Mesenchymal stem cell (in vitro differentiated cells and primary cell): ENCODE measurements around the gene RPUSD2.

Experiments used
- DNase-seq: peaks from one replicate; pipeline ENCODE4 v3.0.0-alpha.2; 2013
- H2AFZ ChIP-seq: one replicate; pipeline ENCODE4 v1.6.1; 2013; ENCODE audit warnings: low read depth, mild to moderate bottlenecking, control low read depth, inconsistent platforms, low read length, moderate library complexity
- H2AK5ac ChIP-seq: 2 replicates; pipeline ENCODE4 v1.6.1; 2013; ENCODE audit warnings: low read length, moderate library complexity, mild to moderate bottlenecking, inconsistent platforms; ENCODE audit not compliant: severe bottlenecking
- H2BK120ac ChIP-seq: one replicate; pipeline ENCODE4 v1.6.1; 2013; ENCODE audit warnings: low read depth, mild to moderate bottlenecking, inconsistent platforms, low read length, moderate library complexity
- H2BK12ac ChIP-seq, 2 experiments: one replicate each; pipeline ENCODE4 v1.6.1; 2013; ENCODE audit warnings: inconsistent platforms in 2 of 2, low read length in 2 of 2, mild to moderate bottlenecking in 2 of 2, moderate library complexity in 2 of 2, control low read depth in 1 of 2
- H2BK15ac ChIP-seq: one replicate; pipeline ENCODE4 v1.6.1; 2013; ENCODE audit warnings: mild to moderate bottlenecking, low read depth, inconsistent platforms; ENCODE audit not compliant: poor library complexity, severe bottlenecking
- H2BK5ac ChIP-seq: 2 replicates; pipeline ENCODE4 v1.6.1; 2013; ENCODE audit warnings: low read depth, mild to moderate bottlenecking, low read length, control low read depth, inconsistent platforms; ENCODE audit not compliant: poor library complexity, severe bottlenecking
- H3K14ac ChIP-seq, 2 experiments: one replicate each; pipeline ENCODE4 v1.6.1; 2013; ENCODE audit warnings: inconsistent platforms in 2 of 2, low read length in 2 of 2, control low read depth in 1 of 2, mild to moderate bottlenecking in 1 of 2, moderate library complexity in 1 of 2
- H3K18ac ChIP-seq, 2 experiments: one replicate each; pipeline ENCODE4 v1.6.1; 2013; ENCODE audit warnings: inconsistent platforms in 2 of 2, low read length in 2 of 2, control low read depth in 1 of 2, low read depth in 1 of 2, mild to moderate bottlenecking in 1 of 2
- H3K23ac ChIP-seq, 2 experiments: one replicate each; pipeline ENCODE4 v1.6.1; 2013; ENCODE audit warnings: inconsistent platforms in 2 of 2, low read length in 2 of 2, mild to moderate bottlenecking in 2 of 2, moderate library complexity in 2 of 2, control low read depth in 1 of 2
- H3K27ac ChIP-seq: 2 replicates; pipeline ENCODE4 v1.5.1; 2013; ENCODE audit warnings: mild to moderate bottlenecking, moderate library complexity, low read length, control low read depth, inconsistent platforms; ENCODE audit not compliant: poor library complexity, severe bottlenecking
- H3K27me3 ChIP-seq, 2 experiments: 2 replicates each; pipeline versions ENCODE4 v1.6.1 to v1.7.0; 2013; ENCODE audit warnings: low read length in 2 of 2, mild to moderate bottlenecking in 2 of 2, moderate library complexity in 2 of 2, control low read depth in 1 of 2, inconsistent platforms in 1 of 2; ENCODE audit not compliant: control insufficient read depth in 1 of 2, insufficient read depth in 1 of 2
- H3K36me3 ChIP-seq, 2 experiments: 2 replicates each; pipeline versions ENCODE4 v1.6.1 to v1.7.0; 2013; ENCODE audit warnings: low read length in 2 of 2, control low read depth in 1 of 2, inconsistent platforms in 1 of 2, low read depth in 1 of 2, mild to moderate bottlenecking in 1 of 2; ENCODE audit not compliant: insufficient read depth in 2 of 2, control insufficient read depth in 1 of 2
- H3K4ac ChIP-seq, 2 experiments: one replicate each; pipeline ENCODE4 v1.6.1; 2013; ENCODE audit warnings: inconsistent platforms in 2 of 2, low read length in 2 of 2, mild to moderate bottlenecking in 2 of 2, moderate library complexity in 2 of 2, control low read depth in 1 of 2, low read depth in 1 of 2
- H3K4me1 ChIP-seq: 2 replicates; pipeline ENCODE4 v1.6.1; 2013; ENCODE audit warnings: low read depth, low read length, control low read depth; ENCODE audit not compliant: control insufficient read depth, insufficient read depth
- H3K4me2 ChIP-seq: 2 replicates; pipeline ENCODE4 v1.6.1; 2013; ENCODE audit warnings: low read length, mild to moderate bottlenecking, inconsistent platforms; ENCODE audit not compliant: poor library complexity, severe bottlenecking
- H3K4me3 ChIP-seq, 2 experiments: 2 replicates each; pipeline versions ENCODE4 v1.5.1 to v1.7.0; 2013; ENCODE audit warnings: low read length in 2 of 2, mild to moderate bottlenecking in 2 of 2, control low read depth in 1 of 2, low read depth in 1 of 2; ENCODE audit not compliant: insufficient read depth in 1 of 2
- H3K79me1 ChIP-seq: replicated peaks from 2 replicates; pipeline ENCODE4 v1.6.1; 2013; ENCODE audit warnings: mild to moderate bottlenecking, control low read depth, low read length, inconsistent platforms; ENCODE audit not compliant: poor library complexity, severe bottlenecking
- H3K9ac ChIP-seq: 2 replicates; pipeline ENCODE4 v1.7.0; 2013; ENCODE audit warnings: mild to moderate bottlenecking, low read length, moderate library complexity
- H3K9me3 ChIP-seq: 2 replicates; pipeline ENCODE4 v1.7.0; 2013; ENCODE audit warnings: mild to moderate bottlenecking, low read length; ENCODE audit not compliant: control insufficient read depth
- H4K8ac ChIP-seq: one replicate; pipeline ENCODE4 v1.6.1; 2013; ENCODE audit warnings: inconsistent platforms, mild to moderate bottlenecking, low read length, moderate library complexity
- H4K91ac ChIP-seq: one replicate; pipeline ENCODE4 v1.6.1; 2013; ENCODE audit warnings: mild to moderate bottlenecking, low read length, inconsistent platforms
- WGBS: methylation state at CpG from one replicate; pipeline ENCODE4 v1.1.7; 2013; ENCODE audit warnings: mixed read lengths; 5-methylcytosine and 5-hydroxymethylcytosine counted together

RPUSD2 gene

DNA sequence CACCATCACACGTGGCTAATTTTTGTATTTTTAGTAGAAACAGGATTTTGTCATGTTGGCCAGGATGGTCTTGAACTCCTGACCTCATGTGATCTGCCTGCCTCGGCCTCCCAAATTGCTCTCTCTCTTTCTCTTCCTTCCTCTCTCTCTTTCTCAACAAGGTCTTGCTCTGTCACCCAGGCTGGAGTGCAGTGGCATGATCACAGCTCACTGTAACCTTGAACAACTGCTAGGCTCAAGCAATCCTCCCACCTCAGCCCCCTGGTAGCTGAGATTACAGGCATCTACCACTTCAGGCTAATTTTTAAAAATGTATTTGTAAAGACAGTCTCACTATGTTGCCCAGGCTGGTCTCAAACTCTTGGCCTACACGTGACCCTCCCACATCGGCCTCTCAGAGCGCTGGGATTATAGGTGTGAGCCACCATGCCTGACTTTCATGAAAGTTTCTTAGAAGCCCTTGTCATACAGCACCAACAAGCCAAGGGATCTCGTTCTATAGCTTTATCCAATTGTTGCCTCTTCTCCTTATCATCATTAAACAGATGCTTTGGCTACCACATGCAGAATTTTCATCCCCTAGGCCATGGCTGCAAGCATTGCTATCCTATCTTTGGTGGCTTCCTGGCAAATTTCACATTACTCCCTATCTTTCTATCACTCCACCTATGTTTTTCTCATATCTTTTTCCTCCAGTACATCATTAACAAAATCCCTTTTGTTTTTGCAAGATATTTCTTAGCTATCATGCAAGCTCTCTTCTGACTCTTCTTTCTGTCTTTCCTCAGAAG, 10.0 kb upstream of the RPUSD2 start:
- DNase-seq: no peak
- no peak overlapping the region for H3K23ac ChIP-seq

DNA sequence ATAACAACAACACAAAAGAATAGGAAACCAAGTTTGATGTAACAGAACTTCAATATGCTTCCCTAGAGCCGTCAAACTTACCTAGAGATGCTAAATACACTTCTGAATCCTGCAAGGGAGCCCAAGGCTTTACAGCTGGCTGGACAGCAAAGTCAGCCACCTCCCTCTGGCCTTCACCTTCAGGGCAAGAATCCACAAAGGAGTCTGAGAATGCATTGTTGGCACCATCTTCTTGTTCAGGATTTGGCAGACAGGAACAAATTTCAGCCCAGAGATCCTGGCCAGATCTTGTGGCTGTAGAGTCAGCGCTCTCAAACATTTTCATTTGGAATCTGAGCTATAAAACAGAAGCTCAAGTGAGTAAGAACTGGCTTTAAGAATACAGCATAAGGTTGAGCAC, 6.4 kb upstream of the RPUSD2 start:
- Histone ChIP-seq H2BK5ac (no peak overlapping the region), H2BK15ac (no peak overlapping the region), H3K79me1 (peaks cover 19% of the 10 kb centered on the region), H3K4me2 (no peak overlapping the region), H4K91ac (no peak overlapping the region), H2BK12ac (no peak overlapping the region), H3K18ac (no peak overlapping the region), H3K14ac (no peak overlapping the region), H3K36me3 (peaks cover 3 to 11% of the 10 kb centered on the region in 2 experiments), H3K4me3 (no peak overlapping the region), H2AFZ (no peak overlapping the region), H3K9me3 (no peaks in the 10 kb centered on the region), H3K4ac (no peak overlapping the region), H3K9ac (no peak overlapping the region), H2BK120ac (no peak overlapping the region), H3K4me1 (no peaks in the 10 kb centered on the region), H3K27ac (no peak overlapping the region), H4K8ac (no peak overlapping the region), H3K27me3 (no peaks in the 10 kb centered on the region), H3K23ac (no peak overlapping the region), H2AK5ac (no peak overlapping the region)
- 96% methylated on average over 2 of the region's 2 CpGs for WGBS
- DNase-seq: no peak

More for the DNA sequence above, 10.0 kb upstream of the RPUSD2 start:
- H3K4me2 ChIP-seq: no peak overlapping the region
- H2BK12ac ChIP-seq: no peak overlapping the region
- H3K18ac ChIP-seq: no peak overlapping the region
- H4K91ac ChIP-seq: no peak overlapping the region
- no peak overlapping the region for H2BK120ac ChIP-seq
- H3K79me1 ChIP-seq: peaks cover 19% of the 10 kb centered on the region
- H3K27me3 ChIP-seq: no peaks in the 10 kb centered on the region
- peaks cover 7 to 33% of the 10 kb centered on the region in 2 experiments for H3K36me3 ChIP-seq
- 96% methylated on average over 5 of the region's 6 CpGs for WGBS
- H3K4ac ChIP-seq: no peak overlapping the region
- no peaks in the 10 kb centered on the region for H3K4me1 ChIP-seq
- no peak overlapping the region for H2AFZ ChIP-seq
- no peak overlapping the region for H2AK5ac ChIP-seq
- no peak overlapping the region for H3K27ac ChIP-seq
- H3K4me3 ChIP-seq: no peak overlapping the region
- H2BK5ac ChIP-seq: no peak overlapping the region
- H3K9me3 ChIP-seq: no peaks in the 10 kb centered on the region
- H3K9ac ChIP-seq: no peak overlapping the region
- no peak overlapping the region for H2BK15ac ChIP-seq
- no peak overlapping the region for H4K8ac ChIP-seq
- no peak overlapping the region for H3K14ac ChIP-seq

DNA sequence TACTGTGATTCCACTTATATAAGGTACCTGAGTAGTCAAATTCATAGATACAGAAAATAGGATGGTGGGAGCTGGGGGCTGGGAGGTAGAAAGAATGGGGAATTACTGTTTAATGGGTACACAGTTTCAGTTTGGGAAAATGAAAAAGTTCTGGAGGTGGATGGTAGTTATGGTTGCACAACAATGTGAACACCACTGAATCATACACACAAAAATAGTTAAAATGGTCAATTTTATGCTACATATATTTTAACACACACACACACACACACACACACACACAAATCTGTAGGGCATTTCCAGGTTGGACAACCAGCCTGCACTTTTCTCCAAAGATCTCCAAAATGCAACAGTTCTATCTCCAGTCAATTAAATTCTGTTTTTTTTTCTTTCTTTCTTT, 5.7 kb upstream of the RPUSD2 start:
- H3K4me3 ChIP-seq: no peak overlapping the region
- no peak overlapping the region for H2BK120ac ChIP-seq
- H3K4me1 ChIP-seq: no peaks in the 10 kb centered on the region
- H4K8ac ChIP-seq: no peak overlapping the region
- H3K9me3 ChIP-seq: no peaks in the 10 kb centered on the region
- DNase-seq: no peak
- H2AFZ ChIP-seq: no peak overlapping the region
- H3K27me3 ChIP-seq: no peaks in the 10 kb centered on the region
- H3K18ac ChIP-seq: no peak overlapping the region
- H3K14ac ChIP-seq: no peak overlapping the region
- H3K23ac ChIP-seq: no peak overlapping the region
- no peak overlapping the region for H3K9ac ChIP-seq
- H3K4ac ChIP-seq: no peak overlapping the region
- H3K36me3 ChIP-seq: peaks cover 3 to 11% of the 10 kb centered on the region in 2 experiments
- peaks cover 19% of the 10 kb centered on the region for H3K79me1 ChIP-seq
- no peak overlapping the region for H4K91ac ChIP-seq
- no peak overlapping the region for H2BK5ac ChIP-seq
- H2BK15ac ChIP-seq: no peak overlapping the region
- no peak overlapping the region for H3K27ac ChIP-seq
- H2AK5ac ChIP-seq: no peak overlapping the region
- H2BK12ac ChIP-seq: no peak overlapping the region
- H3K4me2 ChIP-seq: no peak overlapping the region

DNA sequence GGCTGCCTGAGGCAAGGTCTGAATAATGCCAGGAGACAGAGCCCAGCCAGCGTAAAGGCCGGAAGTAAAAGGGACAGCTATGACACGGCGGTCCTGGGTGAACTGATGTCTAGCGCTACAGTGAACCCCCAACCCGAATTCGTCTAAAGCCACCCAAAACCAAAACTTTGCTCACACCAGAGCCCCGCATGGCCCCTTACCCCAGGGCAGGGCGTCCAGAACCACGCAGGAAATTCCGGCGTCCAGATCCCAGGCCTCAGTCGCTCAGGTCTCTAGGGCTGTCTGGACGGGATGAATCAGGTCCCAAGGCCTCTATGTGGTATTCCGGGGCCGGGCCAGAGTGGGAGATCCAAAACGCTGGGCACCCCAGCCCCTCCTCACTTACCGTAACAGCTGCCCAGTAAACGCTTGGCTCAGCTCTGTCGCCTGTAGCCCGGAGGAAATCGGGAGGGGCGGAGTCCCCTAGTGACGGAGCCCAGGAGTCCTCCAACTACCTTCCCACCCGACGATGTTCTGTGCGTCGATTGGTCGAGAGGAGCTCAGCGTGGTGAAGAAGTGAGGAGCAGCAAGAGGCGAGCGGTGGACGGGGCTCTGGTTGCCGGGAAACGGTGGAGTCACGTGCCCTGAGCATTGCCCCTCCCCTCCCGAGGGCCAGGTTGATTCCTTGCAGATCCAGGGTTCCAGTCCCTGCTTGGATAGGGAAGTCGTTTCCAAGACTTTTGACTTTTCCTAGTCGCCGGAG, 4.3 kb upstream of the RPUSD2 start, which contains the start of gene CCDC32:
CCDC32 (minus strand) TSS at position 452 of the 742 bp plus-strand sequence. CDS start 2,027 bp downstream, outside the sequence.
- H2BK5ac ChIP-seq: no peak within 1 kb of the TSS
- H3K23ac ChIP-seq: no peak within 1 kb of the TSS
- peak within 1 kb of the TSS; percentile 84 for H3K27ac ChIP-seq
- peak within 1 kb of the TSS; percentile 80 to 98 for H3K4me3 ChIP-seq
- WGBS: under 1% methylated on average over 34 of the region's 40 CpGs
- H3K36me3 ChIP-seq: peaks cover 3 to 11% of the 10 kb centered on the region in 2 experiments
- H4K91ac ChIP-seq: no peak within 1 kb of the TSS
- H2BK12ac ChIP-seq: no peak within 1 kb of the TSS
- H3K9me3 ChIP-seq: no peaks in the 10 kb centered on the region
- H2BK120ac ChIP-seq: no peak within 1 kb of the TSS
- H3K4ac ChIP-seq: peak within 1 kb of the TSS; percentile 9 to 64
- H2AFZ ChIP-seq: peak within 1 kb of the TSS; percentile 80
- H4K8ac ChIP-seq: peak within 1 kb of the TSS; percentile 60
- no peaks in the 10 kb centered on the region for H3K27me3 ChIP-seq
- no peak within 1 kb of the TSS for H2BK15ac ChIP-seq
- peaks cover 13% of the 10 kb centered on the region for H3K79me1 ChIP-seq
- no peak within 1 kb of the TSS for H3K14ac ChIP-seq
- H3K18ac ChIP-seq: peak within 1 kb of the TSS; percentile 11 to 82
- H3K4me2 ChIP-seq: peak within 1 kb of the TSS; percentile 92
- H2AK5ac ChIP-seq: no peak within 1 kb of the TSS
- peak; percentile 99 for DNase-seq
- H3K4me1 ChIP-seq: no peaks in the 10 kb centered on the region
- H3K9ac ChIP-seq: peak within 1 kb of the TSS; percentile 96
